H1 (cell line): ENCODE results near the gene NCAPD2. TPM values are rescaled to one million over a fixed set of nuclear protein-coding genes. Genes with fewer than 3 reads are reported as not detected.

Source experiments
- CTCF ChIA-PET: fragments of 300-600 bp; sonication (Branson Sonifier 250); formaldehyde crosslinking; loops from one replicate; lab custom pipeline; 2021; ENCODE audit not compliant: partially characterized antibody; lab: Charles Lee
- POLR2A ChIA-PET: fragments of 300-600 bp; sonication (Branson Sonifier 250); formaldehyde crosslinking; loops from one replicate; lab custom pipeline; 2021; ENCODE audit warnings: inconsistent platforms; ENCODE audit not compliant: partially characterized antibody; lab: Charles Lee
- DNase-seq, 2 experiments: peaks; one replicate each; pipeline versions ENCODE4 v3.0.0 to v3.0.0-alpha.2; 2010 to 2022; ENCODE audit warnings: low spot score in 2 of 2, low read depth in 1 of 2, mixed read lengths in 1 of 2
- FAIRE-seq: peaks from 2 replicates; lab custom pipeline; 2011; peaks lifted over from hg19 to GRCh38; lab: Jason Lieb, UNC
- H2AFZ ChIP-seq: 2 replicates; pipeline ENCODE4 v1.8.1; 2012; ENCODE audit warnings: low read length, inconsistent platforms
- H2AK5ac ChIP-seq: 2 replicates; pipeline ENCODE4 v1.6.1; 2013; ENCODE audit warnings: low read depth, low read length
- H2BK120ac ChIP-seq: replicated peaks from 2 replicates; pipeline ENCODE3; 2013; ENCODE audit warnings: low read depth, low read length, inconsistent platforms
- H2BK12ac ChIP-seq: 2 replicates; pipeline ENCODE4 v1.6.1; 2013; ENCODE audit warnings: low read depth, low read length
- H2BK15ac ChIP-seq: 2 replicates; pipeline ENCODE4 v1.6.1; 2013; ENCODE audit warnings: low read length
- H2BK20ac ChIP-seq: 2 replicates; pipeline ENCODE4 v1.6.1; 2013; ENCODE audit warnings: low read length
- H2BK5ac ChIP-seq: 2 replicates; pipeline ENCODE4 v1.6.1; 2013; ENCODE audit warnings: low read depth, low read length
- H3K14ac ChIP-seq: 2 replicates; pipeline ENCODE4 v1.6.1; 2013; ENCODE audit warnings: inconsistent platforms; ENCODE audit not compliant: insufficient read length
- H3K18ac ChIP-seq: 2 replicates; pipeline ENCODE4 v1.6.1; 2013; ENCODE audit warnings: low read length; ENCODE audit errors: extremely low read depth
- H3K23ac ChIP-seq: 2 replicates; pipeline ENCODE4 v1.6.1; 2013; ENCODE audit warnings: inconsistent platforms; ENCODE audit not compliant: insufficient read length
- H3K23me2 ChIP-seq: 2 replicates; pipeline ENCODE4 v1.6.1; 2013; ENCODE audit warnings: low read depth, low read length
- H3K27ac ChIP-seq: 2 replicates; pipeline ENCODE4 v1.6.1; 2011; ENCODE audit warnings: low read depth, low read length, inconsistent platforms
- H3K27me3 ChIP-seq, 4 experiments: replicated peaks in 1 of 4; 1 replicate in 1 of 4; 2 replicates in 3 of 4; pipeline versions ENCODE4 v1.6.1 to v1.8.1; 2011 to 2013; ENCODE audit warnings: low read length in 3 of 4, mild to moderate bottlenecking in 3 of 4, inconsistent platforms in 2 of 4, mixed read lengths in 2 of 4, moderate library complexity in 1 of 4; ENCODE audit not compliant: control insufficient read depth in 3 of 4, insufficient read depth in 3 of 4; ENCODE audit errors: extremely low read depth in 1 of 4
- H3K36me3 ChIP-seq, 4 experiments: 2 replicates each; pipeline versions ENCODE4 v1.6.1 to v1.8.1; 2011 to 2013; ENCODE audit warnings: mild to moderate bottlenecking in 4 of 4, low read length in 3 of 4, moderate library complexity in 2 of 4, control low read depth in 1 of 4, inconsistent platforms in 1 of 4; ENCODE audit not compliant: insufficient read depth in 4 of 4, control insufficient read depth in 2 of 4
- H3K4ac ChIP-seq: replicated peaks from 2 replicates; pipeline ENCODE3; 2013; ENCODE audit warnings: low read length, low read depth, mixed read lengths, inconsistent platforms; ENCODE audit not compliant: insufficient read length
- H3K4me1 ChIP-seq, 4 experiments: replicated peaks in 1 of 4; 1 replicate in 1 of 4; 2 replicates in 3 of 4; pipeline versions ENCODE4 v1.6.1 to v1.8.1; 2011 to 2013; ENCODE audit warnings: low read length in 3 of 4, inconsistent platforms in 2 of 4, mixed read lengths in 1 of 4; ENCODE audit not compliant: insufficient read depth in 4 of 4, control insufficient read depth in 3 of 4
- H3K4me2 ChIP-seq, 2 experiments: 2 replicates each; pipeline versions ENCODE4 v1.6.1 to v1.8.1; 2011 to 2013; ENCODE audit warnings: low read depth in 2 of 2, low read length in 2 of 2, control low read depth in 1 of 2, inconsistent platforms in 1 of 2, mild to moderate bottlenecking in 1 of 2; ENCODE audit not compliant: insufficient read depth in 1 of 2
- H3K4me3 ChIP-seq, 4 experiments: fragments of 200-600, 300-600 bp in 1 of 4; sonication (generic), shearing (Covaris generic), sonication (Bioruptor Twin) in 1 of 4; 2 replicates each; pipeline versions ENCODE4 v1.5.1 to v1.8.1; 2011 to 2016; ENCODE audit warnings: low read length in 4 of 4, low read depth in 3 of 4, control low read depth in 2 of 4, inconsistent platforms in 2 of 4, mild to moderate bottlenecking in 2 of 4, mixed read lengths in 1 of 4, moderate library complexity in 1 of 4; ENCODE audit not compliant: insufficient read depth in 2 of 4; ENCODE audit errors: extremely low read depth in 1 of 4
- H3K56ac ChIP-seq: replicated peaks from 2 replicates; pipeline ENCODE3; 2013; ENCODE audit warnings: low read depth, mild to moderate bottlenecking, mixed read lengths, low read length, inconsistent platforms; ENCODE audit not compliant: insufficient read length
- H3K79me1 ChIP-seq: 2 replicates; pipeline ENCODE4 v1.6.1; 2013; ENCODE audit warnings: low read depth, low read length, control low read depth
- H3K79me2 ChIP-seq, 2 experiments: 2 replicates each; pipeline versions ENCODE4 v1.6.1 to v1.8.1; 2012 to 2013; ENCODE audit warnings: low read length in 2 of 2, mild to moderate bottlenecking in 2 of 2, inconsistent platforms in 1 of 2; ENCODE audit not compliant: insufficient read depth in 2 of 2, control insufficient read depth in 1 of 2
- H3K9ac ChIP-seq, 4 experiments: replicated peaks in 1 of 4; 1 replicate in 1 of 4; 2 replicates in 3 of 4; pipeline versions ENCODE4 v1.6.1 to v1.8.1; 2011 to 2013; ENCODE audit warnings: low read depth in 3 of 4, low read length in 3 of 4, control low read depth in 2 of 4, mild to moderate bottlenecking in 2 of 4, moderate library complexity in 2 of 4, inconsistent platforms in 1 of 4; ENCODE audit errors: extremely low read depth in 1 of 4
- H3K9me3 ChIP-seq, 2 experiments: 2 replicates each; pipeline versions ENCODE4 v1.6.1 to v1.8.1; 2012 to 2013; ENCODE audit warnings: mild to moderate bottlenecking in 2 of 2, moderate library complexity in 2 of 2, control low read depth in 1 of 2, inconsistent platforms in 1 of 2, low read depth in 1 of 2, low read length in 1 of 2, mixed read lengths in 1 of 2; ENCODE audit not compliant: insufficient read depth in 2 of 2
- H4K20me1 ChIP-seq, 2 experiments: replicated peaks in 1 of 2; 2 replicates each; pipeline versions ENCODE3 to v1.8.1; 2011 to 2013; ENCODE audit warnings: inconsistent platforms in 2 of 2, low read length in 2 of 2, mild to moderate bottlenecking in 1 of 2; ENCODE audit not compliant: insufficient read depth in 2 of 2, control insufficient read depth in 1 of 2
- H4K5ac ChIP-seq: 2 replicates; pipeline ENCODE4 v1.6.1; 2013; ENCODE audit warnings: low read length, low read depth, mixed read lengths, inconsistent platforms; ENCODE audit not compliant: insufficient read length
- H4K8ac ChIP-seq: 2 replicates; pipeline ENCODE4 v1.8.0; 2013; ENCODE audit warnings: mild to moderate bottlenecking, moderate library complexity, low read length, inconsistent platforms; ENCODE audit not compliant: insufficient read depth; ENCODE audit errors: extremely low read depth
- H4K91ac ChIP-seq: replicated peaks from 2 replicates; pipeline ENCODE3; 2013; ENCODE audit warnings: low read length, mixed read lengths, inconsistent platforms; ENCODE audit not compliant: insufficient read length
- CEBPB ChIP-seq: IDR thresholded peaks from 2 replicates; pipeline ENCODE4 v1.6.1; 2012; ENCODE audit warnings: low read depth, low read length
- CHD1 ChIP-seq: IDR thresholded peaks from 2 replicates; pipeline ENCODE4 v1.6.1; 2012; ENCODE audit warnings: low read depth, low read length, improper control_type of control experiment
- JUND ChIP-seq: IDR thresholded peaks from 2 replicates; pipeline ENCODE4 v1.6.1; 2011; ENCODE audit warnings: mild to moderate bottlenecking, improper control_type of control experiment, low read length
- KDM4A ChIP-seq: IDR thresholded peaks from one replicate; pipeline ENCODE4 v1.7.1; 2012; ENCODE audit warnings: low read depth, mild to moderate bottlenecking, moderate library complexity, low read length, inconsistent platforms; ENCODE audit not compliant: severe bottlenecking
- NRF1 ChIP-seq: IDR thresholded peaks from 2 replicates; pipeline ENCODE4 v1.6.1; 2011; ENCODE audit warnings: mild to moderate bottlenecking, low read depth, low read length, improper control_type of control experiment
- SP1 ChIP-seq: IDR thresholded peaks from 2 replicates; pipeline ENCODE4 v1.6.1; 2011; ENCODE audit warnings: low read depth, low read length
- ZNF274 ChIP-seq: IDR thresholded peaks from 2 replicates; pipeline ENCODE4 v1.7.0; 2012; ENCODE audit warnings: low read length, borderline replicate concordance; ENCODE audit errors: extremely low read depth
- whole genome bisulfite sequencing, 2 experiments: shearing (Covaris generic) in 1 of 2; methylation state at CpG; one replicate each; pipeline versions ENCODE4 v1.1.6 to v1.1.7; 2013 to 2015; ENCODE audit warnings: low lambda C conversion rate in 2 of 2, mixed read lengths in 2 of 2, inconsistent platforms in 1 of 2, low coverage in 1 of 2, missing lambda C conversion rate in 1 of 2; ENCODE audit not compliant: insufficient replicate concordance in 2 of 2, insufficient coverage in 1 of 2, insufficient read length in 1 of 2; ENCODE audit errors: extremely low coverage in 1 of 2, missing lambda C conversion rate in 1 of 2; 5-methylcytosine and 5-hydroxymethylcytosine counted together
- polyA plus RNA-seq, 7 experiments: library from polyadenylated mRNA; depleted of rRNA in 3 of 7; stranded (reverse) in 5 of 7; unstranded in 2 of 7; fragments of >200 nt in 5 of 7; fragments of 200-250 nt in 2 of 7; gene quantifications; 1 replicate in 5 of 7; 2 replicates in 1 of 7; 4 replicates in 1 of 7; pipeline versions ENCODE4 v1.2.1 to v1.2.3, GENCODE V29; 2011 to 2013; ENCODE audit warnings: missing spikeins in 2 of 7, mixed read lengths in 2 of 7
- total RNA-seq: library from RNA; stranded (reverse); fragmentation: NEBNext Ultra II Directional; extraction: Animal tissue kit (Norgen Biotek cat#: 25700); gene quantifications from 2 replicates; pipeline ENCODE4 v1.2.1, GENCODE V29; 2021
- TF ChIP-seq, protein P1 (sequence below): IDR thresholded peaks from 2 replicates; pipeline ENCODE4 v1.6.1; 2011; ENCODE audit warnings: low read depth, mild to moderate bottlenecking, low read length; ENCODE audit not compliant: insufficient read depth
- TF ChIP-seq, protein P2 (sequence below), 3 experiments: IDR thresholded peaks; 1 replicate in 2 of 3; 2 replicates in 1 of 3; pipeline versions ENCODE4 v1.5.1 to v1.6.1; 2011; ENCODE audit warnings: low read length in 3 of 3, mild to moderate bottlenecking in 3 of 3, inconsistent platforms in 2 of 3, low read depth in 1 of 3, moderate library complexity in 1 of 3; ENCODE audit not compliant: insufficient read depth in 1 of 3; ENCODE audit errors: control extremely low read depth in 1 of 3

NCAPD2 gene
- total and polyA plus RNA-seq, 2 of the 8 experiments (the other 6 are each of a cell fraction or from before 2014, with no cell fraction given) = 55.8 to 132 TPM

DNA sequence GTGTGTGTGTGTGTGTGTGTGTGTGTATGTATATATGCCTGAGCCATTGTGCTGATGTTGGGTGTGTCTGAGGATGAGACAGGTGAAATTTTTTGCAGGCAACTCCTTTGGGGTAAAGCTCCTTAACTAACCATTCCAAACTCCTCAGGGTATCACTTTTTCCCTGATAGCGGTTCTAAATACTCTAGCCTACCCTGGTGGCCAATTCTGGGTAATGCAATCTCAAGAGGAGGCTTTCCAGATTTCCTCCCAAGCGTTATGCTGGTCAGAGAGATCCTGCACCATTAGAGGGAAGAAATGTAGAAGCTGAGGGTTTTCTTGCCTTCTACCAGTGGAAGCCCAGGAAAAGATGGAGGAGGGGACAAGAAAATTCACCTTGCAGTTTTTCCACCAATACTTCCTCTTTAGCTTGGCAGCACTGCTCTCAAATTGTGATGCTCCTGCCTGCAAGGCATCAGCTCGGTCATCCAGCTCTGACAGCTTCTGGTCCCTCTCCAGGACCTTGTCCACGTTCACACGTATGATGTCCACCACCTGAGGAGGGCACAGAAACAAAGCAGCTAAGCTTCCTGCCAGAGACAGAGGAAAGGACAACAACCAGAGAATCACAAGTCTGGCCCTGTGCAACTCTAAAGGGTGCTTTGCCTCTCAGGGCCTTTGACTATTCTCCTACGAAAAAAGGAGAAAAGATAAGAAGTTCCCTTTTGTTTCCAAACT, 28.3 kb upstream of the NCAPD2 start:
- no peak overlapping the region for H3K56ac ChIP-seq
- H2BK12ac ChIP-seq = no peak overlapping the region
- peak; percentile 55 for FAIRE-seq
- H3K4me3 ChIP-seq = no peak overlapping the region
- no peak overlapping the region for H2BK15ac ChIP-seq
- H3K23ac ChIP-seq = no peak overlapping the region
- ChIA-PET POLR2A (interaction anchor here (0.6 to 3.0 kb wide), 20 partner anchors 9 to 139 kb away, joined by 3 to 17 read pairs (median 4); partner anchors contain the start of genes GAPDH, MRPL51 and TNFRSF1A), CTCF (interaction anchor here (0.6 to 10.5 kb wide), 69 partner anchors 9 to 478 kb away, joined by 3 to 202 read pairs (median 6); partner anchors contain the start of genes CD27, MRPL51, TAPBPL and TNFRSF1A)
- peaks cover 5 to 38% (median 25%) of the 10 kb centered on the region in 4 experiments for H3K36me3 ChIP-seq
- peaks cover 0 to 4% (median 0%) of the 10 kb centered on the region in 4 experiments; a peak in 1 of 7 replicates for H3K4me1 ChIP-seq
- peaks cover 4% of the 10 kb centered on the region for H3K79me1 ChIP-seq
- peak in 1 of 2 experiments; percentile 70 for DNase-seq
- H2BK20ac ChIP-seq = no peak overlapping the region
- H3K27ac ChIP-seq = no peak overlapping the region
- H3K18ac ChIP-seq = no peak overlapping the region
- no peaks in the 10 kb centered on the region for H3K9me3 ChIP-seq
- no peak overlapping the region for H2BK5ac ChIP-seq
- H3K4me2 ChIP-seq = no peak overlapping the region
- no peak overlapping the region for H3K14ac ChIP-seq
- H4K20me1 ChIP-seq = peaks cover 0 to 10% of the 10 kb centered on the region in 2 experiments
- 77% methylated on average over 6 of the region's 6 CpGs; no CpG with 5 or more reads in 1 of the 2 experiments for WGBS, 2 experiments
- 0 out of 2 replicates have a peak overlapping the region, but pooled peaks have one; percentile 60 for H2AK5ac ChIP-seq
- H3K9ac ChIP-seq = no peak overlapping the region
- H3K27me3 ChIP-seq = no peaks in the 10 kb centered on the region; a peak in 1 of 7 replicates
- H4K8ac ChIP-seq = no peak overlapping the region
- no peak overlapping the region for H2BK120ac ChIP-seq
- peaks cover 0 to 15% of the 10 kb centered on the region in 2 experiments; a peak in 2 of 4 replicates for H3K79me2 ChIP-seq
- no peak overlapping the region for H4K91ac ChIP-seq
- no peak overlapping the region for H2AFZ ChIP-seq
- H3K23me2 ChIP-seq = peaks cover 8% of the 10 kb centered on the region
- H3K4ac ChIP-seq = no peak overlapping the region
- no peak overlapping the region for H4K5ac ChIP-seq
- TF ChIP-seq CHD1 = no peak
- TF ChIP-seq NRF1 = no peak
- TF ChIP-seq, protein P1, sequence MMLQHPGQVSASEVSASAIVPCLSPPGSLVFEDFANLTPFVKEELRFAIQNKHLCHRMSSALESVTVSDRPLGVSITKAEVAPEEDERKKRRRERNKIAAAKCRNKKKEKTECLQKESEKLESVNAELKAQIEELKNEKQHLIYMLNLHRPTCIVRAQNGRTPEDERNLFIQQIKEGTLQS = no peak
- 0 out of 2 replicates have a peak, but pooled peaks have one; percentile 8 for TF ChIP-seq CEBPB
- TF ChIP-seq ZNF274 = no peak
- no peak for TF ChIP-seq SP1
- no peak for TF ChIP-seq KDM4A
- no peak for TF ChIP-seq JUND
- TF ChIP-seq, protein P2, sequence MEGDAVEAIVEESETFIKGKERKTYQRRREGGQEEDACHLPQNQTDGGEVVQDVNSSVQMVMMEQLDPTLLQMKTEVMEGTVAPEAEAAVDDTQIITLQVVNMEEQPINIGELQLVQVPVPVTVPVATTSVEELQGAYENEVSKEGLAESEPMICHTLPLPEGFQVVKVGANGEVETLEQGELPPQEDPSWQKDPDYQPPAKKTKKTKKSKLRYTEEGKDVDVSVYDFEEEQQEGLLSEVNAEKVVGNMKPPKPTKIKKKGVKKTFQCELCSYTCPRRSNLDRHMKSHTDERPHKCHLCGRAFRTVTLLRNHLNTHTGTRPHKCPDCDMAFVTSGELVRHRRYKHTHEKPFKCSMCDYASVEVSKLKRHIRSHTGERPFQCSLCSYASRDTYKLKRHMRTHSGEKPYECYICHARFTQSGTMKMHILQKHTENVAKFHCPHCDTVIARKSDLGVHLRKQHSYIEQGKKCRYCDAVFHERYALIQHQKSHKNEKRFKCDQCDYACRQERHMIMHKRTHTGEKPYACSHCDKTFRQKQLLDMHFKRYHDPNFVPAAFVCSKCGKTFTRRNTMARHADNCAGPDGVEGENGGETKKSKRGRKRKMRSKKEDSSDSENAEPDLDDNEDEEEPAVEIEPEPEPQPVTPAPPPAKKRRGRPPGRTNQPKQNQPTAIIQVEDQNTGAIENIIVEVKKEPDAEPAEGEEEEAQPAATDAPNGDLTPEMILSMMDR (IDR thresholded peaks at IDR 0.05; ENCODE audit: control extremely low read depth in 1 of 3, insufficient read depth in 1 of 3, low read depth in 1 of 3, low read length in 3 of 3) = peak in 2 of 3 experiments; percentile 90 to 95; a peak in 3 of 4 replicates
